GM12878 (cell line): ENCODE measurements around the gene DNMT3L.

Experiments used
- MTA2 ChIP-seq: fragments of 450-650 bp; IDR thresholded peaks from 2 replicates; pipeline ENCODE4 v1.6.1; 2016; ENCODE audit warnings: low read depth, mild to moderate bottlenecking, moderate library complexity
- MXI1 ChIP-seq: fragments of 150-350 bp; IDR thresholded peaks from 2 replicates; pipeline ENCODE4 v1.6.1; 2011; ENCODE audit warnings: low read depth, mild to moderate bottlenecking, inconsistent platforms, low read length, improper control_type of control experiment
- MYC ChIP-seq: IDR thresholded peaks from 2 replicates; pipeline ENCODE4 v1.6.1; 2011; ENCODE audit warnings: mild to moderate bottlenecking, low read length, moderate library complexity, inconsistent platforms; ENCODE audit not compliant: insufficient read depth, insufficient replicate concordance, insufficient read length, severe bottlenecking
- PAX5 ChIP-seq: IDR thresholded peaks from 2 replicates; pipeline ENCODE4 v1.6.1; 2011; ENCODE audit warnings: low read depth, low read length, borderline replicate concordance
- SP1 ChIP-seq: IDR thresholded peaks from one replicate; pipeline ENCODE4 v1.6.1; 2011; ENCODE audit warnings: low read depth, low read length
- TCF7 ChIP-seq: IDR thresholded peaks from 2 replicates; pipeline ENCODE4 v1.6.1; 2014; ENCODE audit warnings: antibody characterized with exemption, borderline replicate concordance
- ZNF274 ChIP-seq: IDR thresholded peaks from one replicate; pipeline ENCODE4 v1.8.0; 2011; ENCODE audit not compliant: insufficient read length, insufficient read depth
- TF ChIP-seq, protein P1 (sequence below), 3 experiments: IDR thresholded peaks in 2 of 3; conservative IDR thresholded peaks in 1 of 3; 2 replicates each; pipeline ENCODE4 v1.5.1; 2011; ENCODE audit warnings: low read depth in 3 of 3, low read length in 3 of 3, mild to moderate bottlenecking in 3 of 3, control low read depth in 2 of 3, moderate library complexity in 2 of 3, inconsistent platforms in 1 of 3, mixed read lengths in 1 of 3; ENCODE audit not compliant: control insufficient read depth in 2 of 3, insufficient read depth in 1 of 3; ENCODE audit errors: extremely low read depth in 1 of 3
- TF ChIP-seq, protein P2 (sequence below): IDR thresholded peaks from 2 replicates; pipeline ENCODE4 v1.6.1; 2012; ENCODE audit warnings: mild to moderate bottlenecking, low read depth, low read length

DNA sequence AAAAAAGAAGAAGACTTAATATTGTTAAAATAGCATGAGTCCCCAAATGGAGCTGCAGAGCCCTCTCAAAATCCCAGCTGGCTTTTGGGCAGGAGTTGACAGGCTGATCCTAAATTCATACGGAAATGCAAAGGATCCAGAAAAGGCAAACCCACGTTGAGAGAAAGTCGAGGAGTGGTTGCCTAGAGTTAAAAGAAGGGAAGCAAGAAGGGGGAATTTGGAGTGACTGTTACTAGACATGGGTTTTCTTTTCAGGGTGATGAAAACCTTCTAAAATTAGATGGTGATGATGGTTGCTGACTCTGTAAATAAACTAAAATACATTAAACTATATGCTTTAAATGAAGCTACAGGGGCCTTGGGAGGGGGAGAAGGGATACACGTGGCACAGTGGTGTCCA is 1.6 kb downstream of the DNMT3L start:
- TF ChIP-seq ZNF274 (no peak), MYC (no peak), TCF7 (no peak), MTA2 (no peak), MXI1 (no peak), SP1 (no peak), PAX5 (no peak)
- TF ChIP-seq, protein P1, sequence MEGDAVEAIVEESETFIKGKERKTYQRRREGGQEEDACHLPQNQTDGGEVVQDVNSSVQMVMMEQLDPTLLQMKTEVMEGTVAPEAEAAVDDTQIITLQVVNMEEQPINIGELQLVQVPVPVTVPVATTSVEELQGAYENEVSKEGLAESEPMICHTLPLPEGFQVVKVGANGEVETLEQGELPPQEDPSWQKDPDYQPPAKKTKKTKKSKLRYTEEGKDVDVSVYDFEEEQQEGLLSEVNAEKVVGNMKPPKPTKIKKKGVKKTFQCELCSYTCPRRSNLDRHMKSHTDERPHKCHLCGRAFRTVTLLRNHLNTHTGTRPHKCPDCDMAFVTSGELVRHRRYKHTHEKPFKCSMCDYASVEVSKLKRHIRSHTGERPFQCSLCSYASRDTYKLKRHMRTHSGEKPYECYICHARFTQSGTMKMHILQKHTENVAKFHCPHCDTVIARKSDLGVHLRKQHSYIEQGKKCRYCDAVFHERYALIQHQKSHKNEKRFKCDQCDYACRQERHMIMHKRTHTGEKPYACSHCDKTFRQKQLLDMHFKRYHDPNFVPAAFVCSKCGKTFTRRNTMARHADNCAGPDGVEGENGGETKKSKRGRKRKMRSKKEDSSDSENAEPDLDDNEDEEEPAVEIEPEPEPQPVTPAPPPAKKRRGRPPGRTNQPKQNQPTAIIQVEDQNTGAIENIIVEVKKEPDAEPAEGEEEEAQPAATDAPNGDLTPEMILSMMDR (IDR thresholded peaks at IDR 0.05 in 2 of 3, conservative IDR thresholded peaks at IDR 0.05 in 1 of 3; ENCODE audit: control insufficient read depth in 2 of 3, extremely low read depth in 1 of 3, insufficient read depth in 1 of 3, low read depth in 3 of 3, low read length in 3 of 3): no peak
- TF ChIP-seq, protein P2, sequence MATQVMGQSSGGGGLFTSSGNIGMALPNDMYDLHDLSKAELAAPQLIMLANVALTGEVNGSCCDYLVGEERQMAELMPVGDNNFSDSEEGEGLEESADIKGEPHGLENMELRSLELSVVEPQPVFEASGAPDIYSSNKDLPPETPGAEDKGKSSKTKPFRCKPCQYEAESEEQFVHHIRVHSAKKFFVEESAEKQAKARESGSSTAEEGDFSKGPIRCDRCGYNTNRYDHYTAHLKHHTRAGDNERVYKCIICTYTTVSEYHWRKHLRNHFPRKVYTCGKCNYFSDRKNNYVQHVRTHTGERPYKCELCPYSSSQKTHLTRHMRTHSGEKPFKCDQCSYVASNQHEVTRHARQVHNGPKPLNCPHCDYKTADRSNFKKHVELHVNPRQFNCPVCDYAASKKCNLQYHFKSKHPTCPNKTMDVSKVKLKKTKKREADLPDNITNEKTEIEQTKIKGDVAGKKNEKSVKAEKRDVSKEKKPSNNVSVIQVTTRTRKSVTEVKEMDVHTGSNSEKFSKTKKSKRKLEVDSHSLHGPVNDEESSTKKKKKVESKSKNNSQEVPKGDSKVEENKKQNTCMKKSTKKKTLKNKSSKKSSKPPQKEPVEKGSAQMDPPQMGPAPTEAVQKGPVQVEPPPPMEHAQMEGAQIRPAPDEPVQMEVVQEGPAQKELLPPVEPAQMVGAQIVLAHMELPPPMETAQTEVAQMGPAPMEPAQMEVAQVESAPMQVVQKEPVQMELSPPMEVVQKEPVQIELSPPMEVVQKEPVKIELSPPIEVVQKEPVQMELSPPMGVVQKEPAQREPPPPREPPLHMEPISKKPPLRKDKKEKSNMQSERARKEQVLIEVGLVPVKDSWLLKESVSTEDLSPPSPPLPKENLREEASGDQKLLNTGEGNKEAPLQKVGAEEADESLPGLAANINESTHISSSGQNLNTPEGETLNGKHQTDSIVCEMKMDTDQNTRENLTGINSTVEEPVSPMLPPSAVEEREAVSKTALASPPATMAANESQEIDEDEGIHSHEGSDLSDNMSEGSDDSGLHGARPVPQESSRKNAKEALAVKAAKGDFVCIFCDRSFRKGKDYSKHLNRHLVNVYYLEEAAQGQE: no peak
